Ammon's horn (tissue), 1 donor: ENCODE data around the gene CNN3.
A peak's percentile ranks its signal among the peaks of the same experiment; 100 is the strongest.

Source experiments
- DNase-seq: peaks from one replicate; pipeline ENCODE4 v3.0.0-alpha.2; 2016; ENCODE audit warnings: low spot score

CNN3 gene

GRCh38 chr1:94856004-94856403 lies 70.9 kb downstream of the CNN3 start:
- no peak for DNase-seq

GRCh38 chr1:94855307-94855700 lies 71.6 kb downstream of the CNN3 start:
- no peak for DNase-seq

GRCh38 chr1:94854458-94855306 lies 72.2 kb downstream of the CNN3 start:
- peak; percentile 95 for DNase-seq

GRCh38 chr1:94852788-94853187 lies 74.1 kb downstream of the CNN3 start:
- DNase-seq: no peak

GRCh38 chr1:94851571-94851970 lies 75.3 kb downstream of the CNN3 start:
- peak; percentile 51 for DNase-seq
